GM18951 (cell line): ENCODE measurements around the gene VANGL2.
"Not testable (repeated sequence)": the region's sequence is repeated elsewhere in the genome, so short reads cannot be mapped to it uniquely, and the experiment has no call there.

Experiments
- POLR2A ChIP-seq: IDR thresholded peaks from 4 replicates; pipeline ENCODE4 v1.6.1; 2011; ENCODE audit warnings: mild to moderate bottlenecking; ENCODE audit not compliant: insufficient read length, insufficient read depth; ENCODE audit errors: extremely low read depth
- in situ Hi-C: fragments of 300-500 bp; cut with MboI; formaldehyde crosslinking; loops from one replicate; pipeline ENCODE4 v1.12.0; 2022; ENCODE audit warnings: low sequenced_read_pairs, mixed read lengths, inconsistent platforms; ENCODE audit not compliant: unreplicated experiment

VANGL2 gene

GRCh38 chr1:160375788-160376524 is 24.4 kb upstream of the VANGL2 start:
- TF ChIP-seq POLR2A, result no peak
- in situ Hi-C loops, result no loop called here

GRCh38 chr1:160376525-160377131 is 23.7 kb upstream of the VANGL2 start:
- TF ChIP-seq POLR2A, result no peak
- in situ Hi-C loops, result no loop called here

- no peak for TF ChIP-seq POLR2A
- in situ Hi-C loops, result no loop called here
These were observed 22.7 kb upstream of the VANGL2 start for GRCh38 chr1:160377585-160378206.

- in situ Hi-C loops, result not testable (repeated sequence)
These were observed 15.6 kb upstream of the VANGL2 start for GRCh38 chr1:160384812-160385211.

GRCh38 chr1:160388406-160388805 is 12.0 kb upstream of the VANGL2 start:
- in situ Hi-C loops, result not testable (repeated sequence)

GRCh38 chr1:160394673-160395072 is 5.7 kb upstream of the VANGL2 start:
- in situ Hi-C loops, result no loop called here
- no peak for TF ChIP-seq POLR2A

- in situ Hi-C loops, result no loop called here
- TF ChIP-seq POLR2A, result no peak
These were observed 2.7 kb upstream of the VANGL2 start for GRCh38 chr1:160397651-160398050.

GRCh38 chr1:160398823-160399222 is 1.5 kb upstream of the VANGL2 start:
- in situ Hi-C loops, result no loop called here
- TF ChIP-seq POLR2A, result no peak

GRCh38 chr1:160399544-160400222 is 681 bp upstream of the VANGL2 start:
- TF ChIP-seq POLR2A, result no peak
- in situ Hi-C loops, result no loop called here

GRCh38 chr1:160400646-160401486 is 502 bp downstream of the VANGL2 start:
- in situ Hi-C loops, result no loop called here
- no peak for TF ChIP-seq POLR2A

GRCh38 chr1:160401487-160401805 is 1.1 kb downstream of the VANGL2 start:
- in situ Hi-C loops, result no loop called here
- TF ChIP-seq POLR2A, result no peak

- no peak for TF ChIP-seq POLR2A
- in situ Hi-C loops, result no loop called here
These were observed 1.8 kb downstream of the VANGL2 start for GRCh38 chr1:160402001-160402795.
